ENCODE measurements around the gene FLRT2.

FLRT2 gene, protein sequence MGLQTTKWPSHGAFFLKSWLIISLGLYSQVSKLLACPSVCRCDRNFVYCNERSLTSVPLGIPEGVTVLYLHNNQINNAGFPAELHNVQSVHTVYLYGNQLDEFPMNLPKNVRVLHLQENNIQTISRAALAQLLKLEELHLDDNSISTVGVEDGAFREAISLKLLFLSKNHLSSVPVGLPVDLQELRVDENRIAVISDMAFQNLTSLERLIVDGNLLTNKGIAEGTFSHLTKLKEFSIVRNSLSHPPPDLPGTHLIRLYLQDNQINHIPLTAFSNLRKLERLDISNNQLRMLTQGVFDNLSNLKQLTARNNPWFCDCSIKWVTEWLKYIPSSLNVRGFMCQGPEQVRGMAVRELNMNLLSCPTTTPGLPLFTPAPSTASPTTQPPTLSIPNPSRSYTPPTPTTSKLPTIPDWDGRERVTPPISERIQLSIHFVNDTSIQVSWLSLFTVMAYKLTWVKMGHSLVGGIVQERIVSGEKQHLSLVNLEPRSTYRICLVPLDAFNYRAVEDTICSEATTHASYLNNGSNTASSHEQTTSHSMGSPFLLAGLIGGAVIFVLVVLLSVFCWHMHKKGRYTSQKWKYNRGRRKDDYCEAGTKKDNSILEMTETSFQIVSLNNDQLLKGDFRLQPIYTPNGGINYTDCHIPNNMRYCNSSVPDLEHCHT

DNA sequence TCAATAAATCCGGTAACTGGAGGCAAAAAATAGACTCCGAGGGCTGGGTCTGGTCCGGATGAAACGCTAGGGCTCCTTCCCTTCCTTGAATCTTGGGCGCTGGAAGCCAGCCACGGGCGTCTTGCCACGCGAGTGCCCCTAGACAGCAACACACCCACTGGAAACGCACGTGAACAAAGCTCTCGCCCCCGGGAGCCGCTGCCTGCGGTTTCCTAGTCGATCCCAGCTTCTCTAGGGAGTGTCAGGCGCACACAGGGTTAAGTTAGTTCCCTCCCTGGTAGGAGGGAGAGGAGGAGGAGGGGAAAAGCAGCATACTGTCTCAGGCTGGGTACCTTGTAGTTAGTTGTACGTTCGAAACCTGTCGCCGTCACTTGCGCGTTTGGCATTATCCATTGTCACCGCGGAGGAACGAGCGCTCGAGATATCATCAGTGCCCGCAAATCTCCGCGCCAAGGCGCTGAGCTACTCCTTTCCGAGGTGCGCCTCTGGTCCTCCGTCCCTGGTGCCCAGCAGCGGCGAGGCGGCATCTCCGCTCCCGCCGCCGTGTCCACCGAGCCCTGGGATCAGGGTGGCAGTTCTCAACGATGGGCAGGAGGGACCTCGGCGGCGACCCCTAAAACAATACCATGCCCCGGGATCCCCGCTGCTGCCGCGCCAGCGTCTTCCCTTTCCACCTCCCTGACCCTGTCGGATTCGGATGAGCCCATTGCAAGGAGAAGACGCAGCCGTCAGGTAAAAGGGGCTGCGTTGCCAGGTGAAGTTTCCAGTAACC, at the start of gene FLRT2:
TSS of gene FLRT2 (plus strand) at position 342 of the 772 bp plus-strand sequence. CDS start 91,371 bp downstream, outside the sequence.
- peak; percentile 11 for DNase-seq

DNA sequence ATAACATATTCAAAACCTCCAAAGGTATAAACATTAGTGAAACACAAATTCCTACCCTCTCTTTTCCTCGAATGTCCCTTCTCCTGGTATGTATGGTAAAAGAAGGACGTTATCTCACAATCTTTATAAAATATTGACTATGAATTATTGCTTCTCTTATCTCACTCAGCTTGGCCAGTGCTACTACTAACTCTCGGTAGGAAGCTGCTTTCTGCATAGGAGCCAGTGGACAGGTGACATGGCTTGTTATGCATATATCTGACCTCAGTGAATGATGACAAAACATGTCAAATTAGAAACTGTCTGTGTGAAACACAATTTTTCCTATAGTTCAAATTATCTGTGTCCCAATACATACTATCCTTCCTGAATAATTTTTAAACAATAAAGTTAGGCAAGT, 48.5 kb upstream of the FLRT2 start:
- DNase-seq: no peak

DNA sequence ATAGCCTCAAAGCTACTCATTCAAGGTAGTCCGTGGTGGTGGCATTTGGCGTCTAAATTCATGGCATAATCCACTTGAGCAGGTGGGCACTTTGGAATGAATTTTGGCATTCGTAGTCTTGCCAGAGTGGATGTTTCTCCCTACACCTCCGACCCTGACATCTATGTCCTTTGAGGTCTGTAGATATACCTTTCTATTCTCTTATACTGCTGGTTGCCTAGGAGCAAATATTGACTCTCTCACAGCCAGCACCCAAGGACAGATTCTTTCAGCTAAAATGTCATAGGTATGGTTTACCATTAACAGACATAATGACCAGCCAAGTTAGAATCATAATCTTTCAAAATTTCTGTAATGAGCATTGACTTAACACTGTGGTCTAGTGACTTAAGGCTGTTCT, 47.4 kb upstream of the FLRT2 start:
- no peak for DNase-seq

DNA sequence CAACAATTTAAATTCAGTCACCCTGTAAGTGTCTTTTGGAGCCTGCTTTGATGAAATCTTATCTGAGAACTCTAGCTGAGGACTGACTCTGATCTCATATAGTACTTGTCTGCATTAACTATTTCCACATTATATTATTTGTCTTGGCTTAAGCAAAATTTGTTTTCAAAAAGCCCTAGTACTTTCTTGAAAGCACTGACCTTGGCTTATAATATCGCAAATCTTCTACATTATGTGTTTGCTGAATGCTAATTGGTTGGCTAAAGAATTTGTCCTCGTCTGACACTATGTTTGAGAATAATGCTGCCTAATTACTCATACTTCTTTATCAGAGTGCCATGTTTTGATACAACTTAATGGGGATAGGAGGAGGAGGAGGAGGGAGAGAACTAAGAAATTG, 46.9 kb upstream of the FLRT2 start:
- DNase-seq: no peak

DNA sequence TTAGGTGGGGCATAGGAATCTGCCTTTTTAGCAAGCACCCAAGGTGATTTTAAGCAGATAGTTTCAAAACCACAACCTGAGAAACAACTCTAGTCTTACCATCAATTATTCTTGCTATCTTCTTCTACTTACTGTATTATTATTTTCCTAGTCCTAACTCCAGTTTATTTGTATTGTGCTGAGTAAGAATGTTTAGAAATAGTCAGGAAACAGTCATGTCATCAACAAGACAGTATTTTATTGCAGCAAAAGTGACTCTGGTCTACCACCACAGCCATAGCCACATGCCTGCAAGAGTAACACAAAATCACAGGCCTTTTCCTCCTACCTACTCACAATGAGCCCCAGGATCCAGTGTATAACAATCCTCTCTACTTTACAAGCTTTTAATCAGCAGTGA, 46.3 kb upstream of the FLRT2 start:
- no peak for DNase-seq

DNA sequence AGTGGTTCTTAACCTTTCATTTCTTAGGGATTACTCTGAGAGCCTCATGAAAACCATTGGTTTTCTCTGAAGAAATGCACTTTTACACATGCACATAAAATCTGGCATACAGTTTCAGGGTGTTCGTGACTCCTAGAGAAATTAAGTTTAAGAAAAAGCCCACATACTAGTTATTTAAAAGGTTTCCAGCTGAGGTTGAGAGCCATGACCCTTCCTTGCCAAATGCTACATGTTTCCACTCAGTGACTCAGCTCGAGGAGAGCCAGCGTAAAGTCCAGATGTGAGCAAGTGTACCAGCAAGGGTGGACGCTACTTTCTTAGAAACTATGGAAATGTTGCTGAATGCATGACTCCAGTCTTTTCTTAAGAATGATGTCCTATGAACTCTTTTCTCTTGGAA, 42.7 kb upstream of the FLRT2 start:
- DNase-seq: no peak

DNA sequence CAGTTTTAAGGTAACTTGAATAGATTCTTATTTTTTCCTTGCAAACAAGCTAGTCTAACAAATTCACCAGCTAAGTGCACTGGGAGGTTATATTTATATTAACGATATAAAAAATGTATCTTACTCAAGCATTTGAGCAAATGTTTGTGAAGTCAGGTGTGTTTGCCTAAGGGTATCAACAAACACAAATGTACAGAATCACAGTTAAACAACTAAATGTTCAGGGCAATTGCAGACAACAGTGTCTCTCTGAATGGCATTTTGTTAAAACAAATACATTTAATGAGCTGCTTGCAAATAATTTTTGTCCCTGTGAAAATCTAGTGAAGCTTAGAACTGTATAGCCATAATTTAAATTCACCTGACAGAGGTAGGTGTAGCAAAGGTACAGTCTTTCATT, 28.2 kb upstream of the FLRT2 start:
- no peak for DNase-seq

DNA sequence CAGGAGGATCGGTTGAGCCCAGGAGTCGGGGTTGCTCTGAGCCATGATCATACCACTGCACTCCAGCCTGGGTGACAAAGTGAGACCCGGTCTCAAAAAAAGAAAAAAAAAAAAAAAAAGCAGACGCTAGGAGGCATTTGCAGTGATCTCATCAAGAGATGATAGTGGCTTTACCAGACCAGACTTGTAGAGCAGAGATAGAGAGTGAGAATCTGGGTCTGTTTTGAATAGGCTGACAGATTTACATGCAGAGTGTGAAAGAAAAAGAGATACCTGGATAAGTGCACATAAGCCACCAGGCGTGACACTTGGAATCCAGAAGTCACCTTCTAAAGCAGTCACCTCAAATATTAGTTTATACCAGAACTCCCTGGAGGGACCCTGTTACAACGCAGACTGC, 21.1 kb upstream of the FLRT2 start:
- no peak for DNase-seq

DNA sequence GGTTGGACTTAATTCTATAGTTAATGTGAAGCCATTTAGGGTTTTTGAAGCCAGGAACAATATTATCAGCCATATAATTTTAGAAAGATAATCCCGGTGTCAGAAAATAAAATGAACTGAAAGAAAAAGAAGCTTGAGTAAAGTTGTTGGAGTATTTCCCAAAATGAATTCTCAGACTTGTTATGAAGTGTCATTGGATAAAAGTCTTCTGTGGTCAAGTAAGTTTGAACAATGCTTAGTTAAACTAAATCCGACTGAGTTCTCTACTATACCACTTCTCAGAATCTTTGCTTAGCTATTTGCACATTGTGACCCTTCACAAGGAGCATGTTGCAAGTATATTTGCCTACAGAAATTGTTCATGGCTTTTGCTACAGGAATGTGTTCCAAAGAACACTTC, 17.5 kb upstream of the FLRT2 start:
- no peak for DNase-seq

DNA sequence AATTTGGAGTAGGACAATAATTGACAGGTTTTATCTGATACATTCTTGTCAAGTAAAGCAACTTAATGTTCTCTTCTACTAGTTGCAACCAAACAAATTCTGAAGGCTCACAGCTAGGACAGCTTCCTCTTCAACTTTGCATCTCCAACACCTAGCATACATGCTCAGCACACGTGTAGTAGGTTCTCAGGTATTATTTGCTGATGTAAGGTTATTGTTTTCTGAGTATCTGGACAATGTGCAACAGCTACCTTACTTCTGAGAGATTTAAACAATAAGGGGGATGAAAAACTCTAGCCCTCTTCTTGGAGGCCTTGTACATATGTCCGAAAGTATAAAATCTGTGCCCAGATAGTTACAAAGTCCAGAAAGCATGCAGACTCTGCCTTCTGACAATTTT, 15.5 kb upstream of the FLRT2 start:
- no peak for DNase-seq

DNA sequence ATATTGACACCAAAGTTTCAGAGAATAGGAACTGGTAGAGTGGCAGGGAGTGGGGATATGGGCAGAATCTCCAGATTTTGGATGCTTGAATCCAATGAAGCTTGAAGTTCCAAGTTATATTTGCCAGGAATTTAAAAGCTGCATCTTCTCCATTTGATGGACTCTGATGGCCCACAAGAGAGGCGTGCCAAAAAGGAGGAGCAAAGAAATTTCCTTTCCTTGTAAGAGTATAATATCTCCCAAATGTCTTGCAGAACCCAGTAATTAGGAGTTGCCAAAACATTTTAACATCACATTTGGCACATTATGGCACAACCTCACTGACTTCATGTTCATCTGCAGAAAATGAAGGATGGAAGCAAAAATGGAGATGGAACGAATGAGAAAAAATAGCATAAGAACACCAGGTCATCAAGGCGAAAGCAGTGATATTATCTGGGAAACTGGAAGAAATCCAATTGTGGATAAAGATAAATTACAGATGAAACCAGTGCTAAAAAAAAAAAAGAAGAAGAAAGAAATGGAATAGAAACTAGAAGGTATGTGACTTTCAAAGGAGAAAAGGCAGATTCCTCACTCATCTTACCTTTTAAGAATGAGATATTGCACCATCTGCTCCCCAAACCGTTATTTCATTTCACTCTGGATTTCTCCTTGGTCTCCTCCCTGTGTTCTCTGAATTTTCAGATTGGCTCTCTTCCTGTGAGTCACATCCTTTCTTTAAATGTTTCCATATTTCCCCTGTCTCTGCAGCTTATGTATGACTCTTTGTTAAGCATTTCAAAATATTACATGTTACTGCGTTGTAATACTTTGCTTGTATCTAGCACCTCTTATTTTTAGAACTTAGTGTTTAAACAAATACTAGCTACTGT, 13.5 kb upstream of the FLRT2 start:
- no peak for DNase-seq

DNA sequence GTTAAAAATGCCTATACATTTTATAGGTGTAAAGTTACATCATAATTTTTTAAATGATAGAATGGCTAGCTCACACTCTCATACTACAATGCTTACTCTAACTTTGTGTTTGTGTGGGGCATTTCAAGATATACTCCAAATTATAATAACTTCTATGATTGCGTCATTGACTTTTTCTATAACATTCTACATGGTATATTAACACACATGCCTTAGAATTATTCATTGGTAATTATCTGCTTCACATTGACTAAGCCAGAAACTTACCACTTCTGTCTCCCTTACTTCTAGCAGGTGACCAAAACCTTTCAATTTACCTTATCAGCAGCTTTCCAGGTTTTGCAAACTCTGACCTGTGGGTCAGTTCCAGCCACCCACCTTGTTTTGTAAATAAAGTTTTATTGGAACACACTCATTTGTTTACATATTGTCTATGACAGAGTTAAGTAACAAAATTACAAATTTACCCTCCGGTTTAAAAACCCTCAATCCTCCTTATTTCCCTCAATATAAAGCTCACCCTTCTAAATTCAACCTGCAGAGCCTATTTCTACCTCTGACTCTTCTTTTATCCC, 12.7 kb upstream of the FLRT2 start:
- DNase-seq: no peak

DNA sequence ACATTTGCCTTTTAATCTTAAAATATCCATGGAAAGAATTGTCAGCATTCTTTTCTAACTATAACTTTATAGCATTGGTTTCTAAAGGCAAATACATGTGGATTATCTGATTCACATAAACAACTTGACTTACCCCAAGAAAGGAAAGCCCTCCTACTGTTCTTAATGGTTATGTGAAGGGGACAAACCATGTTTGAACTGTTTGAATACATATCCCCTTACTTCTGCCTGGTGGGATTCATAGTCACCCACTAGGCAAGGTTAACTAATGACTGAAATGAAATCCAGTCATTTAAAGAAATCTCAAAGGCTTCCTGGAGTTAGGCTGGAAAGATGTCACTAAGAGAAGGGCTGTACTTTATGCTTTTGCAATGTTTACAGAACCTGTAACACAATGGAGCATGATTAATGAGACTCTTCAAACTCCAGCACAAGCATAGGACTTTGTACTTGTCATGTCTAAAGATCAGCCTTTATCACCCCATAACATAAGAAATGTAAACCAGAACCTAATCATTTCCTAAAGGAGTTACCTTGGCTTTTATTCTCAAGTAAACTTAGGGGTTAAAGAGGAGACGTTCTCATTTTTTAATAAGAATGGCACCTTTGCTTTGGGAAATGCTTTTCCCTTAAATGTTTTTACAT, 10.2 kb upstream of the FLRT2 start:
- DNase-seq: no peak

DNA sequence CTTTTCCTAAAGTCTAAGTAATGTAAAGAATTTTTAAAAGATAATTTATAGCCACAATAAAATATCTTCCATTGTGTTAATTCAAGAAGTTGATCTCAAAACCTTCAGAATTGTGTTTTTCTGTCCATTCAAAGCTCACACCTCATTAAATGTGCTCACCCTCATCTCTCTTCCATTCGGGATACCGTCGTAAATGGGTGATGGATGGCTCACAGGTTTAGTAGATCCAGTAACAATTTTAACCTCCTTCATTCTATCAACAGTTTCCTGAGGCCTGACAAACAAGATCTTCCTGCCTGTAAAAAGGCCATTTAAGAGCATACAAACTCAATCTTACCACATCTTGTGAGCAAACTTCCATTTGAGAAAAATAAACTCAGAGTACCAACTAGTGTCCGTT, 9.4 kb upstream of the FLRT2 start:
- DNase-seq: no peak

DNA sequence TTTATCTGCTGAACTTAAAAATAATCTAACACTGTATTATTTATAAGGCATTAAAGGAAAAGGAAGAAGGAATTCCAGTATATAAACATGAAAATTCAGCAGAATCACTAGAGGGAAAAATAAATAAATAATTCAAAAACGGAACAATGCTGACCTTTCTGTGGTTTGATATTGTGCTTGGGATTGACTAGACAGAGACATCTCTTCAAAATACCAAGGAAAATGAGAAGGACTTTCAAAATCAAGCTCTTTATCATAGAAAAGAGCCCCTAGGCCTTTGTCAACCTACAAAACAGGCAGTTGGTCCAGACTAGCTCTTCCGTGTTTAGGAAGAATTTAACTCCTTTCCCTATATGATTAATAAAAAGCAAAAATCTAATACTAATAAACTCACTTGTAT, 6.3 kb upstream of the FLRT2 start:
- DNase-seq: no peak

DNA sequence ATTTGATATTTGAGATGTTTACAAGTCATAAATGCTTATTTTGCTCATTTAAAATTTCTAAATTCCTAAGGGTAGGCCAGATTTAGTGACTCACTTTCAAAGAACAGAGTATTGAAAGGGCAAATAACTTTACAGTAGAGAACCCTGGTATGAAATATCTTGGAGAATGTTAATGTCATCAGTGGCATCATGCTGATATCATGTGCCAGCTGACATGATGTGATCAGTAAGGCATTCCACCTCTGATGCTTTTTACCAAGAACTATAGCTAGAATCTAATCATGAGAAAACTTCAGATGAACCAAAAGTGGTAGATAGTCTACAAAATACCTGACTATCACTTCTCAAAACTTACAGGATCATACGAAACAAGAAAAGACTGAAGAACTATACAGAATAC, 2.9 kb upstream of the FLRT2 start:
- DNase-seq: no peak

DNA sequence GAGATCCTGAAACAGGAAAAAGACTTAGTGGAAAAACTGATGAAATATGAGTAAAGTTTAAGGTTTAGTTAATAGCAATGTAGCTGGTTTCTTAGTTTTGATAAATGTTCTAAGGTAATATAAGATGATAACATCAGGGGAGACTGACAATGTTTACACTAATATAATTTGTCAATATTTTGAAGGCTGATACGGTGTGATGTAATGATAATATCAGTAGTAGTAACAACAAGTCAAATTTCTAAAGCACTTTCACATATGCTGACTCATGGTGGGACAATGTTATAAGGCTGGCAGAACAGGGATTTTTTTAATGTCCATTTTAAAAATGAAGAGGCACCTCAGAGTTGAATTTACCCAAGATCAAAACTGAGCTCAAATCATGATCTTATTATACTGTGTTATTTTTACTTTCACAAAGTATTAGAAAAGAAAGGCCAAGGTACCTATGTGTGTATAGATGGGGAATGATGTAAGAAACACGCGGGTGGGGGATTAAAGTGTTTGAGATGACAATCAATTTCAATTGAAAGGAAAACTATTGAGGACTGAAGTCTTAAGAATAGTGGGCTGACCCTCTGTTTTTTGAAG, 2.4 kb upstream of the FLRT2 start:
- no peak for DNase-seq

DNA sequence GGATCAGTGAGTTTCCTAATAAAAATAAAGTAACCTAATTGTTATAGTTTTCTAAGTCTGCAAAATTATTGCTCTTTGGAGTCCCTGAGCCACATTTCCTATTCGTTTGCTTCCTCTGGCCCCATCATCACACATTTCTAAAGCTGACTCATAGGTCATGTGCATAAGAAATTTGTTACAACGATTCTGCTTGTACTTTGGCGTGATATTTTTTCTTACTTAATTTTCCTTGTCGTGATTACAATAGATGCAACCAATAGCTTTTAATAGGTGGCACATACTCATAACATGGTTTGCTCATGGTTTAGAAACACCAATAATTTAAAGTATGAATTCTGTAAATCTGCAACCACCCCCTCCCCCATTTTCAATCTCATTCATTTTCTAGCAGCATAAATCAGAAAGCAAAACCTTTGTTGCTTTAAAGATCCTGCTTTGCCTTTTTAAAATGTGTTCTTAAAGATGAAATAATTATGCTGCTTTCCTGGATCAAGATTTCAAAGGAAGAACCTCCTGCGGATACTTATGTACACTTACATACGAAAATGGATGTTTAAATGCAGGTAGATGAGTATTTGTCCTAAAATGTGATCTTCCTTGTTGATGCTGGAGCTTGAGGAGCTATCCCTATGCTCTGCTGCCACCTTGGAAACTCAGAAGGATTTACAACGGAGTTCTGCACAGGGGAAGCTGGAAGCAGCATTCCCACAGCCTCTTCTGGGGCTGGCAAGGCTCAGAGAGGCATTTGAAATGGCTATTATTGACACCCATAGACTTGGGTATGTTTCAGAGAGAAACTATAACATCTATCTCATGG, 1.7 kb upstream of the FLRT2 start:
- no peak for DNase-seq

DNA sequence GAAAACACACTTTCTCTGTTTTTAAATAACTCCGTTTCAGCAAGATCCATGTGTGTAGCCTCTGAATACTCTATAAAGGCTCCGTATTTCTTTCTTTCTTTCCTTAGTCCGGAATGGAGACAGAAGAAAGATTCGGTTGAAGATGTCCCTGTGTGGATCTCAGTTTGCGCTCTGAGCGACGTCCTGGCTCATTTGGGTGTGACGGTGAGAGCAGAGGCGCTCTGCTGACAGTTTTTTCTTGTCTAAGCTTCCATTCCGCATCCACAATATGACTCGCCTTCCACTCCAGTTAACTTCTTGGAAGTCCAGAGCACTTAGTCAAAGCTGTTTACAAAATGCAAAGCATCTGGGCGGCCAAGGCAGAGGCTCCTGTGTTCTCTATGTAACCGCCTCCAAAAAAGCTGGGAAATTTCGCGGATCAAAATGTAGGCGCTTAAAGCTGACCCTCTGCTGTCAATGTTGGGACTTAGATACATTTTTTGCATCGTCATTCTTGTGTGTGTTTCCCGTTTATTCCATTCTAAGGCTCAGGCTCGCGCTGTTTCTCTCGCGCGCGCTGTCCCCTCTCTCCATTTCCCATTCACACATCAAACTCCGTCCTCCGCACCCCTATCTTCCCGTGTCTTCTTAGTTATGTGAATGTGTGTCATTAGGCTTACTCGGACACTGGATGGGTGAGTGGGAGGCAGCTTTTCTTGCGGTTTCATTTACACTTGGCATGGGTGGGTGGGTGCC, 880 bp upstream of the FLRT2 start:
- no peak for DNase-seq

DNA sequence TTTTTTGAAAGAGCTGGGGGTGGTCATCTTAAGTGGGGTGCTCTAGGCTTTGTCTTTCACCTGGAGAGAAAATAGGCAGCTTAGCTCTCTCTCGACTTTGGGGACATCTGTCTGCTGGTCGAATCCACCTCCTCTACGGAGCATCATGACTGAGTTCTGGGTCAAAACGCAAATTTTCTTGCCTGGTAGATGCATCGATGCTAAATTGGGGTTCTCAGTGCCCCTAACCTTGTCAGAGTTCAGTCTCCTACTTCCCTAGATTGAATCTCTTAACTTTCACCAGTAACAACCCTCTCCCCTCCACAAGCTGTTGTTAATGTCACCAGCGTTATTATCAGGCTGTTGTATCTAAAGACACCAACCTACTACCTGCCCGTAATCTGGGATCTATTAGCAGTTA, 682 bp downstream of the FLRT2 start:
- DNase-seq: no peak

All from stimulated activated CD4-positive, alpha-beta T cell treated with anti-CD3 and anti-CD28 coated beads, Interleukin-15, amount 100 ng/mL, for 24 hours (primary cell).